ENCODE measurements around the gene DNM3. TPM values are rescaled to one million over a fixed set of nuclear protein-coding genes. Genes with fewer than 3 reads are reported as not detected.

The DNM3 gene
- total RNA-seq, 1 donor from 2014 or later = 7.7 TPM

DNA sequence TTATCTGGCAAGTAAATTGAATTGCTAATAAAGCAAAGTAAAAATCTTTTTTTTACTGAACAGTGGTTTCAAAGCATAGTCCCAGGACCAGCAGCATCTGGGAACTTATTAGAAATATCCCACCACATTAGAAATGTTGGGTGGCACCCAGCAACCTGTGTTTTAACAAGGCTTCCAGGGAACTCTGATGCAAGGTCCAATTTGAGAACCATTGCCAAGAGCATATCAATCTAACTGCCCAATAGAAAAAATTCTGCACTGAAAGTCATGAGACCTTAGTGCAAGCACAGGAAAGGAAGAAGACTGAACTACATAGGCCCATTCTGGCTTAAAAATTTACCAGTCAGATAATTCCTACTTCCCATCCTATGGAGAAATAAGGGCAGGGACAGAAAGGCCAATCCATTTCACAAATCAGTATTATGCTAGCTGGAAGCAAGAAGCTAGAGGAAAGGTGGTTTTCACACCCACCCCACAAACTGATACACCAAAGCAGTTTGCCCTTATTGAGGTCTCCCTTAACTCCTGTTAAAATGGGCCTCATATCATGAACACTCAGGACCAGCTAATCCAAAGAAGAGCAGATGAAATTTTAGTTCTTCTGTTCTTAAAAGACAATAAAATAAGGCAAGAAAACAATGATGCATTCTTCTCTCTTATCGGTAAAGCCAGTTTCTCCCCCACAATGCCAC, 561.7 kb downstream of the DNM3 start:
- Mint-ChIP-seq H3K36me3 (ENCODE audit: low read depth, unreplicated experiment) (no peaks in the 10 kb centered on the region), H3K27ac (ENCODE audit: unreplicated experiment) (no peak overlapping the region), H3K9me3 (ENCODE audit: unreplicated experiment) (no peaks in the 10 kb centered on the region), H3K4me1 (ENCODE audit: unreplicated experiment) (peaks cover 35% of the 10 kb centered on the region), H3K4me3 (ENCODE audit: unreplicated experiment) (no peak overlapping the region), H3K27me3 (ENCODE audit: unreplicated experiment) (no peaks in the 10 kb centered on the region)
- DNase-seq (ENCODE audit: low spot score) = no peak
- TF ChIP-seq, protein P1, sequence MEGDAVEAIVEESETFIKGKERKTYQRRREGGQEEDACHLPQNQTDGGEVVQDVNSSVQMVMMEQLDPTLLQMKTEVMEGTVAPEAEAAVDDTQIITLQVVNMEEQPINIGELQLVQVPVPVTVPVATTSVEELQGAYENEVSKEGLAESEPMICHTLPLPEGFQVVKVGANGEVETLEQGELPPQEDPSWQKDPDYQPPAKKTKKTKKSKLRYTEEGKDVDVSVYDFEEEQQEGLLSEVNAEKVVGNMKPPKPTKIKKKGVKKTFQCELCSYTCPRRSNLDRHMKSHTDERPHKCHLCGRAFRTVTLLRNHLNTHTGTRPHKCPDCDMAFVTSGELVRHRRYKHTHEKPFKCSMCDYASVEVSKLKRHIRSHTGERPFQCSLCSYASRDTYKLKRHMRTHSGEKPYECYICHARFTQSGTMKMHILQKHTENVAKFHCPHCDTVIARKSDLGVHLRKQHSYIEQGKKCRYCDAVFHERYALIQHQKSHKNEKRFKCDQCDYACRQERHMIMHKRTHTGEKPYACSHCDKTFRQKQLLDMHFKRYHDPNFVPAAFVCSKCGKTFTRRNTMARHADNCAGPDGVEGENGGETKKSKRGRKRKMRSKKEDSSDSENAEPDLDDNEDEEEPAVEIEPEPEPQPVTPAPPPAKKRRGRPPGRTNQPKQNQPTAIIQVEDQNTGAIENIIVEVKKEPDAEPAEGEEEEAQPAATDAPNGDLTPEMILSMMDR (IDR thresholded peaks at IDR 0.05; ENCODE audit: unreplicated experiment) = no peak

GRCh38 chr1:172404121-172404520, 562.8 kb downstream of the DNM3 start:
- H3K36me3 Mint-ChIP-seq (ENCODE audit: low read depth, unreplicated experiment) = no peaks in the 10 kb centered on the region
- H3K27ac Mint-ChIP-seq (ENCODE audit: unreplicated experiment) = no peak overlapping the region
- H3K27me3 Mint-ChIP-seq (ENCODE audit: unreplicated experiment) = no peaks in the 10 kb centered on the region
- no peak overlapping the region for H3K4me3 Mint-ChIP-seq (ENCODE audit: unreplicated experiment)
- H3K9me3 Mint-ChIP-seq (ENCODE audit: unreplicated experiment) = no peaks in the 10 kb centered on the region
- DNase-seq (ENCODE audit: low spot score) = no peak
- TF ChIP-seq, protein P1 (IDR thresholded peaks at IDR 0.05; ENCODE audit: unreplicated experiment) = no peak
- peaks cover 24% of the 10 kb centered on the region for H3K4me1 Mint-ChIP-seq (ENCODE audit: unreplicated experiment)

- TF ChIP-seq, protein P1 (IDR thresholded peaks at IDR 0.05; ENCODE audit: unreplicated experiment) = no peak
- Mint-ChIP-seq H3K27me3 (ENCODE audit: unreplicated experiment) (no peaks in the 10 kb centered on the region), H3K36me3 (ENCODE audit: low read depth, unreplicated experiment) (no peaks in the 10 kb centered on the region), H3K4me1 (ENCODE audit: unreplicated experiment) (peaks cover 6% of the 10 kb centered on the region), H3K4me3 (ENCODE audit: unreplicated experiment) (no peak overlapping the region), H3K9me3 (ENCODE audit: unreplicated experiment) (no peaks in the 10 kb centered on the region), H3K27ac (ENCODE audit: unreplicated experiment) (no peak overlapping the region)
- no peak for DNase-seq (ENCODE audit: low spot score)
These were observed 564.6 kb downstream of the DNM3 start for GRCh38 chr1:172405912-172406311.

- no peak for DNase-seq (ENCODE audit: low spot score)
- Mint-ChIP-seq H3K27ac (ENCODE audit: unreplicated experiment) (no peak overlapping the region), H3K27me3 (ENCODE audit: unreplicated experiment) (no peaks in the 10 kb centered on the region), H3K4me1 (ENCODE audit: unreplicated experiment) (peaks cover 3% of the 10 kb centered on the region), H3K36me3 (ENCODE audit: low read depth, unreplicated experiment) (no peaks in the 10 kb centered on the region), H3K4me3 (ENCODE audit: unreplicated experiment) (no peak overlapping the region), H3K9me3 (ENCODE audit: unreplicated experiment) (no peaks in the 10 kb centered on the region)
- TF ChIP-seq, protein P1 (IDR thresholded peaks at IDR 0.05; ENCODE audit: unreplicated experiment) = no peak
These were observed 565.7 kb downstream of the DNM3 start for GRCh38 chr1:172406968-172407367.

DNA sequence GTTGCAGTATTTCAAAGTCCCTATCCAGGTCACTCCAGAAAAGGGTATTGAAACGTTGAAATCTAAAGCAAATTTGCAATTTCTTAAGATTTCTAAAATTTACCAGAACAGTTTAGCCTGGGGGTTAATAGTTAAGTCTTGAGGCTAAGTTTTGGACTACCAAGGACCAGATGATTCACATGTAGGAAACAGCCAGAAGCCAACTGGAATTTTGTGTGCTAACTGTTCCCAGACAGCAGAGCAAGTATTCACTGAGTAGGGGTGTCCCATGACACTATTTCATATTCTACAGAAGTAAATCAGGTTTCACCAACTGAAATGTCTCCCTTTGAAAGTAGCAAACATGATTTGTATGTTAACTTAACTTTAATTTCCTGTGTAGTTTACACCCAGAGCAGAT, 567.7 kb downstream of the DNM3 start:
- Mint-ChIP-seq H3K4me1 (ENCODE audit: unreplicated experiment) (no peaks in the 10 kb centered on the region), H3K36me3 (ENCODE audit: low read depth, unreplicated experiment) (no peaks in the 10 kb centered on the region), H3K27ac (ENCODE audit: unreplicated experiment) (no peak overlapping the region), H3K27me3 (ENCODE audit: unreplicated experiment) (no peaks in the 10 kb centered on the region), H3K4me3 (ENCODE audit: unreplicated experiment) (no peak overlapping the region), H3K9me3 (ENCODE audit: unreplicated experiment) (no peaks in the 10 kb centered on the region)
- TF ChIP-seq, protein P1 (IDR thresholded peaks at IDR 0.05; ENCODE audit: unreplicated experiment) = no peak
- DNase-seq (ENCODE audit: low spot score) = no peak

Measured in endothelial cell (in vitro differentiated cells).